Spleen (tissue), 7 donors: Measurements from ENCODE around the gene TKFC.

Experiments
- CTCF ChIP-seq, 11 experiments: fragments of 200-600 bp in 7 of 11; fragments of 450-650 bp in 4 of 11; sonication (generic) in 4 of 11; IDR thresholded peaks in 8 of 11; conservative IDR thresholded peaks in 3 of 11; 1 replicate in 7 of 11; 2 replicates in 4 of 11; pipeline versions ENCODE4 v1.4.0 to v1.8.0; 2016 to 2021; ENCODE audit warnings: antibody characterized with exemption in 11 of 11, inconsistent platforms in 4 of 11, mild to moderate bottlenecking in 1 of 11
- POLR2A ChIP-seq, 3 donors: fragments of 450-650 bp; IDR thresholded peaks; one replicate each; pipeline ENCODE4 v1.5.1; 2017; ENCODE audit warnings: antibody characterized with exemption in 3 of 3, mild to moderate bottlenecking in 1 of 3
- POLR2AphosphoS5 ChIP-seq, 3 donors: sonication (generic); formaldehyde crosslinking; IDR thresholded peaks; one replicate each; pipeline ENCODE4 v1.5.1; 2017; ENCODE audit warnings: antibody characterized with exemption in 3 of 3
- donor health status: DM: no; HTN: no; CAD: no; lungs with moderate emphysema.
- donor health status: DM: no; HTN: no; CAD: no.
- donor health status: DM: no; HTN: no; CAD: no.

- TF ChIP-seq CTCF (IDR thresholded peaks at IDR 0.05 in 8 of 11, conservative IDR thresholded peaks at IDR 0.05 in 3 of 11) = no peak
- TF ChIP-seq POLR2A (IDR thresholded peaks at IDR 0.05) = no peak
- TF ChIP-seq POLR2AphosphoS5 (IDR thresholded peaks at IDR 0.05) = peak in 2 of 3 donors; percentile 71 to 72
These were observed 36.6 kb downstream of the TKFC start for GRCh38 chr11:61369372-61370348.
